Activated T-cell treated with anti-CD3 and anti-CD28 coated beads for 4 hours (primary cell): Measurements from ENCODE around the gene OR4D6.
A peak's percentile ranks its signal among the peaks of the same experiment; 100 is the strongest.
"Not testable (repeated sequence)": the region's sequence is repeated elsewhere in the genome, so short reads cannot be mapped to it uniquely, and the experiment has no call there.

Experiments used
- DNase-seq: peaks from one replicate; pipeline ENCODE4 v3.0.0-alpha.2; 2020

The OR4D6 gene

DNA sequence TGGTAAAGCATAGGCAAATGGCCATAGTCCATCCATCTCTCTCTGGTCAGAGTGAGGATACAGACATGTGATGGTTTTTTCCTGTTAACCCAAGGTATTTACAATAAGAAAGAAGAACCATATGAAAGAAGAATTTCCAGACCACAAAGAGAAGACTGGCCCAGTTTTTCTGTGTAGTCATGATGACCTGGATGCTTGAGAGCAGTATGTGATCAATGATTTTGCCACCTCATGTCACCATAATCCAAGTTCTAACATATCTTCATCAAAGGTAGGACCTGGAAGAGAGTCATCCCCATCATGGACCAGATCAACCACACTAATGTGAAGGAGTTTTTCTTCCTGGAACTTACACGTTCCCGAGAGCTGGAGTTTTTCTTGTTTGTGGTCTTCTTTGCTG lies at the start of gene OR4D6:
TSS of gene OR4D6 (plus strand) at position 301 of the 400 bp plus-strand sequence. CDS start at position 301, 0 bp downstream.
- DNase-seq: no peak

DNA sequence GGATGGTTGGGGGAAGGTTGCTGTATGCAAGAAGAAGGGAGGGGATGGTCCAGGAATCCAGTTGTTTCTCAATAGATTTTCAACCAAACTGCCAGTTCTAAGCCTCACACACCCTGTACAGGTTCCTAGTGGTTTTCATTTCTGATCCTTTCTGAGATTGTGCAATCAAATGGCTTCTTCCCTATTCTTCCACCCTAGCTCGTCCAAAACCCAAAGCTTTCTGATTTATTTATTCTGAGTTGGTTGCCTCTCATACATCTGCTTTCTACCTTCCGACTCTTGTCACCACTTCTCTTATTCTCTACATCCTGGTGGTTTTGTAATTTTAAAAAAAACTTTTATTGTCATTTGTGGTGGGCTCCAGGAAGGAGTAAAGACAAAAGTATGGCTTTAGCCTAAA lies 43.1 kb upstream of the OR4D6 start:
- DNase-seq: no peak

GRCh38 chr11:59415111-59415510 lies 41.6 kb upstream of the OR4D6 start:
- DNase-seq: no peak

- no peak for DNase-seq
These were observed 40.1 kb upstream of the OR4D6 start for GRCh38 chr11:59416613-59417012.

DNA sequence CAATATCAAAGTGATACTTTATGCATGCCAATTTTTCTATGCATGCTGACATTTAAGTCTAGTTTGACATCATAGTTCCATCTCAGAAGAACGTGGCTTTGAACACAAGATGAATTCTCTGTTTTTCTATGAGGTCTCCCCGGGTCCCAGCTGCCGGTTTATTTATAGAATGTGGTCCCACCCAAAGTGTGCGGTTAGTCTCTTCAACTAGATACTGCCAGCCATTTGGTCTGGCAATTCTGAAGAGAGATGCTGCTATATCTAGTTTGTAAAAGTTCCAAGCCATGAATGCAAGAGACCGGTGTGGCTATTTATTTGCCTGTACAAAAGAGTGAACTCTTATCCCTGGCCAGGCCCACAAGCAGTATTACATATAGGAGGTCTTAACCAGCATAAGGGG lies 39.7 kb upstream of the OR4D6 start:
- DNase-seq: no peak

DNA sequence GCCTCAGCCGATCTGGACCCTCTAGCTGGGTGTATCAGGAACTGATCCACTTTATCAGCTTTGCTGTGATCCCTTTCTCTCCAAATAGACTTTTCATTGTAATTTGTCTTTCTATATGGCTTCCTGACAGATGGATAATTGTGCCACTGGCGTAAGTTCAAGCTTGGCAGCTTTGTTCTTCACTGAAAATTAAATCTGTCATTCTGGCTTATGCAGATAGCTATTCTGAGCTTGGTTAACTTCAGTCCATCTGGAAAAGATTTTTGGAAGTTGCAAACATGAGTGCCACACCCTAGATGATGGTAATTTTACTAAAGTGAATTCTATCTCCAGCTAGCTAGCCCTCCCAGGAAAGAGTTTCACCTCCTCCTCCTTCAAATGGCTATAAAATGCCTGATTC lies 38.6 kb upstream of the OR4D6 start:
- no peak for DNase-seq

GRCh38 chr11:59423835-59424234 lies 32.9 kb upstream of the OR4D6 start:
- DNase-seq: no peak

DNA sequence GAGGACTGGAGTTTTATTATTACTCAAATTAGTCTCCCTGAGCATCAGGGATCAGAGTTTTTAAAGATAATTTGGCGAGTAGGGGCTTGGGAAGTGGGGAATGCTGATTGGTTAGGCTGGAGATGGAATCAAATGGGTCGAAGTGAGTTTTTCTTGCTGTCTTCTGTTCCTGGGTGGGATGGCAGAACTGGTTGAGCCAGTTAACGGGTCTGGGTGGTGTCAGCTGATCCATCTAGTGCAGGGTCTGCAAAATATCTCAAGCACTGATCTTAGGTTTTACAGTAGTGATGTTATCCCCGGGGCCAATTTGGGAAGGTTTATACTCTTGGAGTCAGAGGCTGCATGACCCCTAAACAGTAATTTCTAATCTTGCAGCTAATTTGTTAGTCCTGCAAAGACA lies 31.6 kb upstream of the OR4D6 start:
- DNase-seq: no peak

- no peak for DNase-seq
These were observed 30.2 kb upstream of the OR4D6 start, which contains the start of gene OR5A2 for GRCh38 chr11:59426361-59427067. OR5A2 (minus strand) TSS chr11:59426413; CDS start chr11:59422953, 3,460 bp downstream.

- DNase-seq: no peak
These were observed 29.7 kb upstream of the OR4D6 start for GRCh38 chr11:59427068-59427382.

- DNase-seq: peak; percentile 31
These were observed 26.7 kb upstream of the OR4D6 start for GRCh38 chr11:59429924-59430516.

DNA sequence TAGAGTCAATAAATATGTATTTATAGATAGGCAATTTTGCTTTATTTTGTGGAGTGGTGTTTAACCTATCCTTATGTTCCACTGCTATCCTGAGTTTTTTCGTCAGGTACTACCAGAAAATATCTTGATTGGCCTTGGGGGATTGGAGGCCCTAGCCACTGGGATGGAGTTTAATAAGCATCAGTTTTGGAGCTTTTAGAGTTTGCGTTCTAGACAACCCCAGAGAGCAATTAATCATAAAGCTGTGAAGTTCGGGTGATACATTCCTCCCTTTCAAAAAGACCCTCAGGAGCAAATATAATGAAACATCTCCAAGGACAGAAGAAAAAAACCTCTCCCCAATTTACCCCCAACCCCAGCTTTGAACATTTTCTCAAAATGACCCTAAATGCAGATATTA lies 20.6 kb upstream of the OR4D6 start, which contains the start of gene OR5A1:
TSS of gene OR5A1 (plus strand) at position 301 of the 400 bp plus-strand sequence. CDS start 6,700 bp downstream, outside the sequence.
- no peak for DNase-seq

DNA sequence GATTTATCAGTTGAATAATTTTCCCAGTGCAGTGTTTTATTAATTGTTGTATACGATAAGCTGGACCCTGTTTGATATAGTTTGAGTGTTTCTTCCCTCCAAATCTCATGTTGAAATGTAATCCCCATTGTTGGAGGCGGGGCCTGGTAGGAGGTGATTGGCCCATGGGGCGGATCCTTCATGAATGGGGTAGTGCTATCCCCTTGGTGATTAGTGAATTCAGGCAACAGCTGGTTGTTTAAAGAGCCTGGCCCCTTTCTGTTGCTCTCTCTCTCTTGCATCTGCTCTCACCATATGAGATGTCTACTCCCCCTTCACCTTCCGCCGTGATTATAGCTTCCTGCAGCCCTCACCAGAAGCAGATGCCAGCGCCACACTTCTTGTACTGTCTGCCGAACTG lies 19.0 kb upstream of the OR4D6 start:
- DNase-seq: no peak

- DNase-seq: not testable (repeated sequence)
These were observed 11.1 kb upstream of the OR4D6 start for GRCh38 chr11:59445624-59446023.

- DNase-seq: no peak
These were observed 8.3 kb upstream of the OR4D6 start for GRCh38 chr11:59448484-59448883.

GRCh38 chr11:59459916-59460315 lies 3.2 kb downstream of the OR4D6 start:
- DNase-seq: no peak

GRCh38 chr11:59463190-59463641 lies 6.5 kb downstream of the OR4D6 start:
- DNase-seq: no peak

DNA sequence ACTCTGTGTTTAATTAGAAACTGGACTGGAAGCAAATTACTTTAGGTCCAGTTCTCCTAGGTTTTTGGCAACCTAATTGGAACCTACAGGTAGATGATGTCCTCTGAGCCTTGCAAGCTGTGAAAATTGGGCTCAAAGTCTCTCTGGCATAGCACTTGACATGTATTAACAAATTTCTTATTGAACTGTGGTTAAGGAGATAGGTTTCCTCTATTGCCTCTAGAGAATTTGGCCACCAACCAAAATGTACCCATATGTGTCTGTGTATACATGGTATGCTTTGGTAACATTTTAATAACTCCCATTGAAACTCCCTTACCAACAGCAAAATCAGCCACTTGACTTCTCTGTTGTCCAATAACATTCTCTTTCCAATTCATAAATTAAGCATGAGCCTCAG lies 16.3 kb downstream of the OR4D6 start, which contains the start of gene OR4D10:
TSS of gene OR4D10 (plus strand) at position 301 of the 400 bp plus-strand sequence. CDS start 4,115 bp downstream, outside the sequence.
- no peak for DNase-seq

GRCh38 chr11:59475176-59475575 lies 18.4 kb downstream of the OR4D6 start:
- DNase-seq: no peak

- DNase-seq: no peak
These were observed 23.1 kb downstream of the OR4D6 start for GRCh38 chr11:59479906-59480305.

DNA sequence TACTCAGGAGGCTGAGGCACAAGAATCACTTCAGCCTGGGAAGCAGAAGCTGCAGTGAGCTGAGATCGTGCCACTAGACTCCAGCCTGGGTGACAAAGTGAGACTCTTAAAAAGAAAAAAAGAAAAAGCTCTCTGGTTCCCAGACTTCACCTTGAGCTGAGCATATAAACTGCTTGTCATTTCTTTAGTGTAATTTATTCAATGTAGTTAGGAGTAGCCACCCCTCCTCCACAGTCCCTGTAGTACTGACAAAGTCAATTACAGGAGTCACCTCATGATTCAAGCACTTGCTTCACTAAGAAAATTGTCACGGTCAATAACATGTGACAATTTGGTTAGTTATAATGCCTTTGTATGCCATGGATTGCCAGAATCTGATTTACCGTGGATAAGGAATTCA lies 23.6 kb downstream of the OR4D6 start:
- no peak for DNase-seq

DNA sequence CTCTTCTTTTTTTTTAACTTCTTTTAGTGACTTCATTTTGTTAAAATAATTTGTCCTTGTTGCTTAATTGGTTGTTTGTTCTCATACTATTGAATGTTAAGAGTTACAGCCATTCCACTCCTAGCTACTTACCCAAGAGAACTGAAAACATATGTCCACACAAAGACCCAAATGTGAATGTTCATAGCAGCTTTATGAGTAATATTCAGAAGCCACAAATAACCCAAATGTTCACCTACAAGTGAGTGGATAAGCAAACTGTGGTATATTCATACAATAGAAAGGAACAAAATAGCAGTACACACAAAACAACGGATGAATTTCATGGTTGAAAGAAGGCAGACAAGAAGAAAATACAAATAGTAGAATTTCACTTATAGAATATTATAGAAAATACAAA lies 45.2 kb downstream of the OR4D6 start:
- DNase-seq: no peak

- no peak for DNase-seq
These were observed 46.5 kb downstream of the OR4D6 start, which contains the start of gene OR4D11 for GRCh38 chr11:59503276-59503675. OR4D11 (plus strand) TSS chr11:59503576; CDS start chr11:59503576, 0 bp downstream.
